Endothelial cell of umbilical vein (primary cell): ENCODE results near the gene ANXA2R. TPM values are rescaled to one million over a fixed set of nuclear protein-coding genes. Genes with fewer than 3 reads are reported as not detected.

Experiments
- BruUV-seq: library from RNA; stranded (reverse); fragments of 400-500 nt; replicated peaks from 2 replicates; lab custom pipeline; 2021; lab: Mats Ljungman, UMichigan
- CTCF ChIA-PET: fragments of 300-600, 350-600 bp; sonication (Branson Sonifier 250); formaldehyde crosslinking; loops from one replicate; lab custom pipeline; 2021; ENCODE audit warnings: antibody characterized with exemption, inconsistent platforms; lab: Charles Lee
- POLR2A ChIA-PET: fragments of 300-600, 350-600 bp; sonication (Branson Sonifier 250); formaldehyde crosslinking; loops from one replicate; lab custom pipeline; 2021; ENCODE audit warnings: antibody characterized with exemption, inconsistent platforms; lab: Charles Lee
- DNase-seq: peaks from one replicate; pipeline ENCODE4 v3.0.0-alpha.2; 2011; ENCODE audit warnings: low read depth, low spot score
- FAIRE-seq: peaks from 2 replicates; lab custom pipeline; 2011; peaks lifted over from hg19 to GRCh38; lab: Jason Lieb, UNC
- H2AFZ ChIP-seq: 2 replicates; pipeline ENCODE4 v1.6.0; 2012; ENCODE audit warnings: low read depth, low read length, control low read depth, inconsistent platforms
- H3K27ac ChIP-seq: 2 replicates; pipeline ENCODE4 v1.5.1; 2011; ENCODE audit warnings: low read depth, mild to moderate bottlenecking, control low read depth, low read length, moderate library complexity; ENCODE audit not compliant: insufficient read depth
- H3K27me3 ChIP-seq, 2 experiments: 2 replicates each; pipeline versions ENCODE4 v1.6.0 to v1.6.1; 2011; ENCODE audit warnings: low read length in 2 of 2, mixed read lengths in 1 of 2; ENCODE audit not compliant: control insufficient read depth in 2 of 2, insufficient read depth in 2 of 2
- H3K36me3 ChIP-seq, 2 experiments: 2 replicates in 1 of 2; 3 replicates in 1 of 2; pipeline ENCODE4 v1.5.1; 2011; ENCODE audit warnings: low read length in 2 of 2, mild to moderate bottlenecking in 1 of 2, moderate library complexity in 1 of 2; ENCODE audit not compliant: control insufficient read depth in 2 of 2, insufficient read depth in 2 of 2; ENCODE audit errors: extremely low read depth in 1 of 2
- H3K4me1 ChIP-seq: 3 replicates; pipeline ENCODE4 v1.5.1; 2011; ENCODE audit warnings: mild to moderate bottlenecking, low read length; ENCODE audit not compliant: control insufficient read depth, insufficient read depth; ENCODE audit errors: extremely low read depth
- H3K4me2 ChIP-seq: 2 replicates; pipeline ENCODE4 v1.6.1; 2011; ENCODE audit warnings: low read length, control low read depth, mixed read lengths; ENCODE audit not compliant: insufficient read depth
- H3K4me3 ChIP-seq, 3 experiments: fragments of 200-600 bp in 1 of 3; sonication (generic), shearing (Covaris generic) in 1 of 3; replicated peaks in 1 of 3; 2 replicates each; pipeline ENCODE4 v1.5.1; 2011 to 2016; ENCODE audit warnings: control low read depth in 3 of 3, low read length in 3 of 3, mild to moderate bottlenecking in 2 of 3, inconsistent platforms in 1 of 3, low read depth in 1 of 3, moderate library complexity in 1 of 3; ENCODE audit not compliant: insufficient read depth in 1 of 3
- H3K79me2 ChIP-seq: 2 replicates; pipeline ENCODE4 v1.6.0; 2012; ENCODE audit warnings: low read length, inconsistent platforms; ENCODE audit not compliant: control insufficient read depth, insufficient read depth
- H3K9ac ChIP-seq: replicated peaks from 2 replicates; pipeline ENCODE3; 2011; ENCODE audit warnings: low read length, control low read depth; ENCODE audit not compliant: insufficient read depth; ENCODE audit errors: extremely low read depth
- H3K9me1 ChIP-seq: replicated peaks from 3 replicates; pipeline ENCODE4 v1.6.0; 2011; ENCODE audit warnings: mild to moderate bottlenecking, low read length; ENCODE audit not compliant: control insufficient read depth, insufficient read depth; ENCODE audit errors: extremely low read depth
- H3K9me3 ChIP-seq: replicated peaks from 2 replicates; pipeline ENCODE4 v1.5.1; 2012; ENCODE audit warnings: low read length, inconsistent platforms; ENCODE audit not compliant: control insufficient read depth, insufficient read depth
- H4K20me1 ChIP-seq: replicated peaks from 2 replicates; pipeline ENCODE3; 2011; ENCODE audit warnings: mild to moderate bottlenecking, low read length; ENCODE audit not compliant: control insufficient read depth, insufficient read depth; ENCODE audit errors: extremely low read depth
- CTCF ChIP-seq, 2 donors: IDR thresholded peaks; 1 replicate in 1 of 2; 2 replicates in 1 of 2; pipeline ENCODE4 v1.5.1; 2011; ENCODE audit warnings: low read length in 2 of 2, mild to moderate bottlenecking in 2 of 2, moderate library complexity in 2 of 2, control low read depth in 1 of 2, inconsistent platforms in 1 of 2, low read depth in 1 of 2; ENCODE audit not compliant: insufficient read depth in 1 of 2; ENCODE audit errors: extremely low read depth in 1 of 2
- EZH2 ChIP-seq: IDR thresholded peaks from 2 replicates; pipeline ENCODE4 v1.6.1; 2012; ENCODE audit warnings: borderline replicate concordance, low read depth, mild to moderate bottlenecking, moderate library complexity, low read length, inconsistent platforms; ENCODE audit not compliant: severe bottlenecking
- FOS ChIP-seq: IDR thresholded peaks from 2 replicates; pipeline ENCODE4 v1.6.1; 2011; ENCODE audit warnings: mild to moderate bottlenecking, low read length, moderate library complexity, borderline replicate concordance; ENCODE audit not compliant: insufficient read depth
- GATA2 ChIP-seq: IDR thresholded peaks from 2 replicates; pipeline ENCODE4 v1.7.0; 2011; ENCODE audit warnings: low read depth, mild to moderate bottlenecking, moderate library complexity, mixed read lengths, low read length; ENCODE audit not compliant: insufficient read length, insufficient read depth
- JUN ChIP-seq: IDR thresholded peaks from 2 replicates; pipeline ENCODE4 v1.6.1; 2011; ENCODE audit warnings: borderline replicate concordance, low read depth; ENCODE audit not compliant: insufficient read length, insufficient read depth
- MAX ChIP-seq: IDR thresholded peaks from 2 replicates; pipeline ENCODE4 v1.6.1; 2011; ENCODE audit not compliant: insufficient read depth, insufficient read length
- MYC ChIP-seq: IDR thresholded peaks from one replicate; pipeline ENCODE4 v1.6.1; 2011; ENCODE audit warnings: mild to moderate bottlenecking, low read depth, low read length
- POLR2A ChIP-seq: IDR thresholded peaks from 2 replicates; pipeline ENCODE4 v1.6.1; 2012; ENCODE audit warnings: low read depth, mild to moderate bottlenecking, control low read depth, low read length
- POLR2AphosphoS5 ChIP-seq: IDR thresholded peaks from 2 replicates; pipeline ENCODE4 v1.6.1; 2012; ENCODE audit warnings: low read depth, mild to moderate bottlenecking, control low read depth, low read length, moderate library complexity; ENCODE audit not compliant: insufficient read depth
- dilution Hi-C: fragments of 300-500 bp; cut with MboI; formaldehyde crosslinking; loops from one replicate; pipeline ENCODE4 v1.15.0; 2019; ENCODE audit warnings: low sequenced_read_pairs; ENCODE audit not compliant: extremely low pct_ligation_motif_present
- intact Hi-C: fragments of 100-400 bp; cut with micrococcal nuclease; formaldehyde crosslinking; loops from one replicate; pipeline ENCODE4 v1.10.0; 2022
- polyA plus RNA-seq, 4 experiments: library from polyadenylated mRNA; depleted of rRNA in 3 of 4; stranded (reverse) in 3 of 4; unstranded in 1 of 4; fragments of >200 nt; gene quantifications; 2 replicates each; pipeline versions ENCODE4 v1.2.1 to v1.2.3, GENCODE V29; 2011 to 2012; ENCODE audit warnings: missing spikeins in 1 of 4
- total RNA-seq: library from RNA; stranded (reverse); gene quantifications from 2 replicates; pipeline ENCODE4 v1.2.3, GENCODE V29; 2021

The ANXA2R gene
- total and polyA plus RNA-seq, 2 donors (not counting 3 experiments of a cell fraction or from before 2014, with no cell fraction given): 6.6 to 10.4 TPM

DNA sequence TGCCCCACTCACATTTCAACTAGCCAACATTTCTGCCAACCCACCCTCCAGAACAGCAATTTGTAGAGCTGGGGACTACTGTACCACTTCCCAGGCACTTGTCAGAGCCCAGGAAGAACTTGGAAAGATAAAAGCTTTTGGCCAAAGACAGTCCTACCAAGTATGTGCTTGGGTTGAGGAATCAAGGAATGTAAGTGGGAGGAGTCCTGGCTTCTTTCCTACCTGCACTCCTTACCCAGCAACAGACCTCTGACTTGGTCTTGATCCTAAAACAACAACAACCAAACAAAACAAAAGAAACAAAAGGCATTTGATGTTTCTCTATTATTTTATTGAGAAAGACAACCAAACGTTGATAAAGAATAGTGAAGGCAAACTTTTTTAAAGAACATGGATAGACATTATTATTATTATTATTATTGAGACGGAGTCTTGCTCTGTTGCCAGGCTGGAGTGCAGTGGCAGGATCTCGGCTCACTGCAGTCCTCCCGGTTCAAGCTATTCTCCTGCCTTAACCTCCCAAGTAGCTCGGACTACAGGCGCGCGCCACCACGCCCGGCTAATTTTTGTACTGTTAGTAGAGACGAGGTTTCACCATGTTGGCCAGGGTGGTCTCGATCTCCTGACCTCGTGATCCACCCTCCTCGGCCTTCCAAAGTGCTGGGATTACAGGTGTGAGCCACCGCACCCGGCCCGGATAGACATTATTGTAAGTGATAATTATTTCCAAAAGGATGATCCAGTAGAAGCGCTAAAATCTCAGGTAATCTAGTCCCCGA, 33.5 kb downstream of the ANXA2R start:
- DNase-seq (no peak), FAIRE-seq (no peak)
- Histone ChIP-seq H3K27me3 (no peaks in the 10 kb centered on the region), H3K4me1 (peaks cover 26% of the 10 kb centered on the region), H4K20me1 (no peaks in the 10 kb centered on the region), H3K9me3 (no peaks in the 10 kb centered on the region), H3K9me1 (no peaks in the 10 kb centered on the region), H3K27ac (peak overlapping the region; percentile 90), H3K79me2 (no peaks in the 10 kb centered on the region), H3K4me2 (peak overlapping the region; percentile 94), H2AFZ (peak overlapping the region; percentile 72), H3K9ac (peak overlapping the region; percentile 89), H3K4me3 (peak overlapping the region in 2 of 3 experiments; percentile 45 to 77), H3K36me3 (no peaks in the 10 kb centered on the region)
- BruUV-seq: no TSS peak
- no peak for TF ChIP-seq MYC
- no peak for TF ChIP-seq EZH2
- no peak for TF ChIP-seq JUN
- TF ChIP-seq GATA2: no peak
- no peak for TF ChIP-seq FOS
- no peak for TF ChIP-seq MAX
- no peak for TF ChIP-seq POLR2A
- TF ChIP-seq CTCF (IDR thresholded peaks at IDR 0.05; ENCODE audit: extremely low read depth in 1 of 2, insufficient read depth in 1 of 2, low read depth in 1 of 2, low read length in 2 of 2): no peak
- TF ChIP-seq POLR2AphosphoS5: no peak
- POLR2A ChIA-PET: interaction anchor here (1.0 to 2.4 kb wide), 3 partner anchors 8 to 13 kb away, joined by 3 to 8 read pairs (median 3); no protein-coding TSS in a partner anchor
- dilution Hi-C loops: no loop called here
- intact Hi-C loops: loop anchor here (1.0 kb wide), 1 partner anchor 11 kb away; no protein-coding TSS in a partner anchor
- CTCF ChIA-PET: interaction anchor here (1.2 to 3.4 kb wide), 8 partner anchors 8 to 114 kb away, joined by 3 to 62 read pairs (median 23); partner anchors contain the start of gene ZNF131
